ENCODE data around the gene MAN2A1. TPM values are rescaled to one million over a fixed set of nuclear protein-coding genes. Genes with fewer than 3 reads are reported as not detected.

Gene MAN2A1
- total and polyA plus RNA-seq, 2 experiments from 2014 or later: 20.8 to 54.6 TPM

DNA sequence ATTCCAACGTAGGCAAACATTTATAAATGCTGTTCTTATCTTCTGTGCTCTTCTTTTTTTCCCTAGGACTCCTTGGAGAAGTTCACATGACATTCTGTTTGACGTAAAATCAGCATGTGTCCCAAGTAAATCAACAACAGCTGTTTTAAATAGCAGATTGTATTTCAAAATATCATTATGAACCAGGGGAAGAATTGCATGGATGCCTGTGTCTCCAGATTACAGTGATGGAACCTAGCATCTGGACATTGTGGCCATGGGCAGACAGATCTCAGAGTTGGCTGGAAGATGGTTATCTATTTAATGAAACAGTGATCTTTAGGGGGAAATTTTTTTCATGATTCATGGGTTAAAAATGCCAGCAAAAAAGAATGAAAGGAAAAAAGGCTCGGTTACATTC lies 222.0 kb downstream of the MAN2A1 start:
- DNase-seq: peak; percentile 67
- Histone ChIP-seq H3K79me2 (ENCODE audit: insufficient read depth) (no peaks in the 10 kb centered on the region), H3K4me1 (ENCODE audit: insufficient read depth) (peaks cover 26% of the 10 kb centered on the region), H2AFZ (no peak overlapping the region), H3K9ac (no peak overlapping the region), H3K4me2 (ENCODE audit: unreplicated experiment) (no peak overlapping the region), H3K9me2 (ENCODE audit: insufficient read depth) (no peaks in the 10 kb centered on the region), H3K27me3 (replicated peaks; ENCODE audit: insufficient read depth) (no peaks in the 10 kb centered on the region; the same call in 1 of the 2 replicates), H3K27ac (no peak overlapping the region), H3K36me3 (ENCODE audit: low read depth) (no peaks in the 10 kb centered on the region), H3F3A (ENCODE audit: insufficient read depth) (peaks cover 12% of the 10 kb centered on the region), H4K20me1 (ENCODE audit: insufficient read depth) (no peaks in the 10 kb centered on the region), H3K9me3 (ENCODE audit: low read depth) (no peaks in the 10 kb centered on the region), H3K4me3 (no peak overlapping the region)
- TF ChIP-seq EZH2 (IDR thresholded peaks at IDR 0.05; ENCODE audit: insufficient read depth, poor library complexity, severe bottlenecking): no peak
- TF ChIP-seq EZH2phosphoT487 (IDR thresholded peaks at IDR 0.05; ENCODE audit: insufficient read depth, low read depth): no peak
- in situ Hi-C loops (cut with MboI): no loop called here
- WGBS, 2 experiments (ENCODE audit: low coverage in 1 of 2, low lambda C conversion rate in 2 of 2, missing lambda C conversion rate in 2 of 2): 3 to 5% methylated on average over 3 of the region's 3 CpGs

DNA sequence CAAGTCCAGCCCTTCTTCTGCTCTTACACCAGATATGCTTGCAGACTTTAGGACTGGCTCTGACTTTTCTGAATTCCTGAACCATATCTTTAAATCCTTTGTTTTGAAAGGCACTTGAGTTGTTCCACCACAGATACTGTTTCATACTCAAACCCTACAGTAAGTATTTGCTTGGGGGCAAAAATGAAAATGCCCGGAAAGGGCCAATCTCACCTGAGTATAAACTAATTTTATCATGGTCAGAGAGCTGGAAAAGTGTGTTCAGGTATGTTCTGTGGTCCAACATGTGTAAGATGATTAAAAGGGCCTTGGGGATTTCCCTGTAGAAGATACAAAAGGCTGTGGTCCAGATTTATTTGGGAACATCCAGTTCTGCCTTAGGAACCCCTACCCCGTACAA lies 225.2 kb downstream of the MAN2A1 start:
- Histone ChIP-seq H3K9me3 (ENCODE audit: low read depth) (no peaks in the 10 kb centered on the region), H3F3A (ENCODE audit: insufficient read depth) (peaks cover 8% of the 10 kb centered on the region), H3K27ac (no peak overlapping the region), H3K4me3 (no peak overlapping the region), H3K36me3 (ENCODE audit: low read depth) (no peaks in the 10 kb centered on the region), H3K27me3 (replicated peaks; ENCODE audit: insufficient read depth) (no peaks in the 10 kb centered on the region; the same call in 1 of the 2 replicates), H3K9me2 (ENCODE audit: insufficient read depth) (no peaks in the 10 kb centered on the region), H3K4me2 (ENCODE audit: unreplicated experiment) (no peak overlapping the region), H2AFZ (no peak overlapping the region), H3K9ac (no peak overlapping the region), H3K4me1 (ENCODE audit: insufficient read depth) (peaks cover 10% of the 10 kb centered on the region; the same call in 1 of the 2 replicates), H4K20me1 (ENCODE audit: insufficient read depth) (no peaks in the 10 kb centered on the region), H3K79me2 (ENCODE audit: insufficient read depth) (no peaks in the 10 kb centered on the region)
- in situ Hi-C loops (cut with MboI): no loop called here
- 76 to 80% methylated on average over 2 of the region's 2 CpGs for WGBS, 2 experiments (ENCODE audit: low coverage in 1 of 2, low lambda C conversion rate in 2 of 2, missing lambda C conversion rate in 2 of 2)
- TF ChIP-seq EZH2 (IDR thresholded peaks at IDR 0.05; ENCODE audit: insufficient read depth, poor library complexity, severe bottlenecking): no peak
- TF ChIP-seq EZH2phosphoT487 (IDR thresholded peaks at IDR 0.05; ENCODE audit: insufficient read depth, low read depth): no peak
- DNase-seq: no peak

DNA sequence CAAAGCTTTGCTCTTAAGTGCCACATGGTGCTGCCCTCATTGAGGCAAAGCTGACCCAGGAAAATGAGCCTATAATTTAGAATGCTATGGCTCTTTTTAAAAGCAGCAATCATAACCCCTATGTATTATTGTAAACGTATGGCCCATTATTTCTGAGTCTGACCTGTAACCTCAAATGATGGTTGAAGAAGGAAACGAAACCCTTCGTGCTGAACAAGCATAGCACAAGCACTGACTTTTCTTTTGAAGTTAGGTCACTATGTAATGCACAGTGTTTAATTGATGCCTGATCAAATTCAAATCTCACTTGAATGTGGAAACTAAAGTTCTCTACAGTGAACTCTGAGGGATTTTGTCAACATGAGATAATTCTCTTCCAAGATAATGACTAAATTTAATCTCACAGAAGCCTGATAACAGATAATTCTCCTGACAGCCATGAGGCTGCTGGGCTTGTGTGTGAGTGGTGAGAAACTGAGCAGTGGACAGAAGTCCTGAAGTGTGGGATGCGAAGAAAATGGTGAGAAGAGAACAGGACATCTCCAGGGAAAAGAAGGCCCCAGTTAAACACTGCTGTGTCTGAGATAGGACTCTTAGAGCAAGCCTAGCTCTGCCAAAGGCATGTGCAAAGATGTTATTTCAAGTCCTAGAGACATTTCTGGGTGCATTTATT lies 226.9 kb downstream of the MAN2A1 start:
- no peaks in the 10 kb centered on the region for H3K9me2 ChIP-seq (ENCODE audit: insufficient read depth)
- no peaks in the 10 kb centered on the region for H3K27me3 ChIP-seq (replicated peaks; ENCODE audit: insufficient read depth)
- WGBS, 2 experiments (ENCODE audit: low coverage in 1 of 2, low lambda C conversion rate in 2 of 2, missing lambda C conversion rate in 2 of 2): 73 to 74% methylated on average over 4 of the region's 4 CpGs
- H3F3A ChIP-seq (ENCODE audit: insufficient read depth): peaks cover 8% of the 10 kb centered on the region
- TF ChIP-seq EZH2phosphoT487 (IDR thresholded peaks at IDR 0.05; ENCODE audit: insufficient read depth, low read depth) (no peak), EZH2 (IDR thresholded peaks at IDR 0.05; ENCODE audit: insufficient read depth, poor library complexity, severe bottlenecking) (no peak)
- H3K36me3 ChIP-seq (ENCODE audit: low read depth): no peaks in the 10 kb centered on the region
- H2AFZ ChIP-seq: no peak overlapping the region
- in situ Hi-C loops (cut with MboI): no loop called here
- H3K4me2 ChIP-seq (ENCODE audit: unreplicated experiment): no peak overlapping the region
- no peak overlapping the region for H3K4me3 ChIP-seq
- no peak overlapping the region for H3K9ac ChIP-seq
- no peak overlapping the region for H3K27ac ChIP-seq
- H3K4me1 ChIP-seq (ENCODE audit: insufficient read depth): 0 out of 2 replicates have a peak, but pooled peaks cover 5% of the 10 kb centered on the region
- no peaks in the 10 kb centered on the region for H4K20me1 ChIP-seq (ENCODE audit: insufficient read depth)
- no peak for DNase-seq
- H3K9me3 ChIP-seq (ENCODE audit: low read depth): no peaks in the 10 kb centered on the region
- no peaks in the 10 kb centered on the region for H3K79me2 ChIP-seq (ENCODE audit: insufficient read depth)
